ENCODE results near the gene PDGFC.

Gene PDGFC

GRCh38 chr4:156976147-156976546 lies 4.5 kb upstream of the PDGFC start:
- in situ Hi-C loops (cut with MboI; ENCODE audit: low pct_unique_long_range_greater_than_20kb, low sequenced_read_pairs, unreplicated experiment) = no loop called here
- no peak for DNase-seq (ENCODE audit: low spot score)
- TF ChIP-seq CTCF (IDR thresholded peaks at IDR 0.05; ENCODE audit: extremely low read depth, insufficient read depth, missing control alignments) = no peak

- in situ Hi-C loops (cut with MboI; ENCODE audit: low pct_unique_long_range_greater_than_20kb, low sequenced_read_pairs, unreplicated experiment) = no loop called here
- DNase-seq (ENCODE audit: low spot score) = no peak
- no peak for TF ChIP-seq CTCF (IDR thresholded peaks at IDR 0.05; ENCODE audit: extremely low read depth, insufficient read depth, missing control alignments)
Observed at GRCh38 chr4:156975686-156976085, 4.1 kb upstream of the PDGFC start.

GRCh38 chr4:156974264-156974663 lies 2.7 kb upstream of the PDGFC start:
- in situ Hi-C loops (cut with MboI; ENCODE audit: low pct_unique_long_range_greater_than_20kb, low sequenced_read_pairs, unreplicated experiment) = no loop called here
- DNase-seq (ENCODE audit: low spot score) = no peak
- no peak for TF ChIP-seq CTCF (IDR thresholded peaks at IDR 0.05; ENCODE audit: extremely low read depth, insufficient read depth, missing control alignments)

GRCh38 chr4:156972379-156973015 lies 898 bp upstream of the PDGFC start:
- peak; percentile 26 for DNase-seq (ENCODE audit: low spot score)
- TF ChIP-seq CTCF (IDR thresholded peaks at IDR 0.05; ENCODE audit: extremely low read depth, insufficient read depth, missing control alignments) = no peak
- in situ Hi-C loops (cut with MboI; ENCODE audit: low pct_unique_long_range_greater_than_20kb, low sequenced_read_pairs, unreplicated experiment) = no loop called here

GRCh38 chr4:156971165-156971675 lies 379 bp downstream of the PDGFC start:
- in situ Hi-C loops (cut with MboI; ENCODE audit: low pct_unique_long_range_greater_than_20kb, low sequenced_read_pairs, unreplicated experiment) = no loop called here
- TF ChIP-seq CTCF (IDR thresholded peaks at IDR 0.05; ENCODE audit: extremely low read depth, insufficient read depth, missing control alignments) = no peak
- DNase-seq (ENCODE audit: low spot score) = peak; percentile 32

- in situ Hi-C loops (cut with MboI; ENCODE audit: low pct_unique_long_range_greater_than_20kb, low sequenced_read_pairs, unreplicated experiment) = no loop called here
- peak; percentile 23 for DNase-seq (ENCODE audit: low spot score)
- no peak for TF ChIP-seq CTCF (IDR thresholded peaks at IDR 0.05; ENCODE audit: extremely low read depth, insufficient read depth, missing control alignments)
Observed at GRCh38 chr4:156970501-156971164, 966 bp downstream of the PDGFC start.
